K562 (cell line): ENCODE measurements around the gene LUC7L. TPM values are rescaled to one million over a fixed set of nuclear protein-coding genes. Genes with fewer than 3 reads are reported as not detected.

Experiments
- BCL6 ChIP-seq: fragments of 250-450 bp; sonication (Bioruptor Pico); IDR thresholded peaks from 2 replicates; pipeline ENCODE4 v1.4.0; 2020
- CBX1 ChIP-seq: sonication (generic); IDR thresholded peaks from 2 replicates; pipeline ENCODE4 v1.6.1; 2016; ENCODE audit warnings: antibody characterized with exemption, low read depth, mild to moderate bottlenecking
- CSDE1 ChIP-seq, 2 experiments: fragments of 450-650 bp; IDR thresholded peaks; 2 replicates each; pipeline ENCODE4 v1.6.1; 2016; ENCODE audit warnings: mild to moderate bottlenecking in 1 of 2
- DEAF1 ChIP-seq: fragments of 450-650 bp; formaldehyde crosslinking; IDR thresholded peaks from 2 replicates; pipeline ENCODE4 v1.4.0; 2020; ENCODE audit warnings: mild to moderate bottlenecking, moderate library complexity
- DLX4 ChIP-seq: fragments of 250-450 bp; sonication (Bioruptor Pico); IDR thresholded peaks from 2 replicates; pipeline ENCODE4 v1.6.1; 2021; ENCODE audit warnings: mild to moderate bottlenecking
- E4F1 ChIP-seq: fragments of 250-450 bp; sonication (Bioruptor Pico); IDR thresholded peaks from 2 replicates; pipeline ENCODE4 v1.5.0; 2021; ENCODE audit warnings: mild to moderate bottlenecking, borderline replicate concordance
- ELF4 ChIP-seq: fragments of 450-650 bp; formaldehyde crosslinking; IDR thresholded peaks from 2 replicates; pipeline ENCODE4 v1.4.0; 2022; ENCODE audit warnings: missing genetic modification characterization
- EP300 ChIP-seq: IDR thresholded peaks from 2 replicates; pipeline ENCODE4 v1.6.1; 2012; ENCODE audit warnings: low read length, improper control_type of control experiment
- ESRRA ChIP-seq: fragments of 450-650 bp; IDR thresholded peaks from 2 replicates; pipeline ENCODE4 v1.6.1; 2014; ENCODE audit warnings: low read depth, mild to moderate bottlenecking, moderate library complexity, borderline replicate concordance
- ETS1 ChIP-seq: conservative IDR thresholded peaks from 2 replicates; pipeline ENCODE4 v1.6.1; 2011; ENCODE audit warnings: low read depth, mild to moderate bottlenecking, low read length; ENCODE audit not compliant: control insufficient read depth
- FOXJ2 ChIP-seq: fragments of 200-800 bp; sonication (Bioruptor generic); IDR thresholded peaks from 2 replicates; pipeline ENCODE4 v1.6.1; 2016; ENCODE audit warnings: missing genetic modification characterization, missing compliant biosample characterization
- HCFC1 ChIP-seq: IDR thresholded peaks from 2 replicates; pipeline ENCODE4 v1.6.1; 2012; ENCODE audit warnings: low read depth, low read length, improper control_type of control experiment
- NR2C1 ChIP-seq, 2 experiments: fragments of 450-650 bp; IDR thresholded peaks; 2 replicates each; pipeline ENCODE4 v1.6.1; 2017; ENCODE audit warnings: mild to moderate bottlenecking in 2 of 2, antibody characterized with exemption in 1 of 2, inconsistent platforms in 1 of 2, missing compliant biosample characterization in 1 of 2, missing genetic modification characterization in 1 of 2
- NR2C2 ChIP-seq, 2 experiments: fragments of 200-800 bp in 1 of 2; sonication (Bioruptor generic) in 1 of 2; sonication (generic) in 1 of 2; formaldehyde crosslinking in 1 of 2; IDR thresholded peaks; 2 replicates each; pipeline versions ENCODE4 v1.6.1 to v1.8.0; 2016 to 2022; ENCODE audit warnings: mild to moderate bottlenecking in 1 of 2, missing compliant biosample characterization in 1 of 2, missing genetic modification characterization in 1 of 2, missing genetic modification reagents in 1 of 2
- NR3C1 ChIP-seq: sonication (generic); formaldehyde crosslinking; IDR thresholded peaks from 2 replicates; pipeline ENCODE4 v1.8.1; 2022; ENCODE audit warnings: missing genetic modification reagents
- PHB2 ChIP-seq: fragments of 450-650 bp; IDR thresholded peaks from 2 replicates; pipeline ENCODE4 v1.6.1; 2017; ENCODE audit warnings: low read depth
- PHF8 ChIP-seq: fragments of 200-600 bp; sonication (generic); IDR thresholded peaks from 2 replicates; pipeline ENCODE4 v1.6.1; 2012; ENCODE audit warnings: mixed run types, mild to moderate bottlenecking, inconsistent platforms, low read length, moderate library complexity, borderline replicate concordance
- POLR2G ChIP-seq: fragments of 200-400 bp; formaldehyde crosslinking; IDR thresholded peaks from 2 replicates; pipeline ENCODE4 v1.6.1; 2017; ENCODE audit warnings: low read depth, mild to moderate bottlenecking, antibody characterized with exemption, low read length, moderate library complexity
- PYGO2 ChIP-seq: fragments of 450-650 bp; IDR thresholded peaks from 2 replicates; pipeline ENCODE4 v1.6.1; 2016; ENCODE audit warnings: mild to moderate bottlenecking, missing genetic modification characterization, moderate library complexity, missing compliant biosample characterization
- SP1 ChIP-seq: sonication (generic); formaldehyde crosslinking; IDR thresholded peaks from 2 replicates; pipeline ENCODE4 v1.8.1; 2022; ENCODE audit warnings: mild to moderate bottlenecking, missing genetic modification reagents
- XRCC4 ChIP-seq: IDR thresholded peaks from one replicate; pipeline ENCODE4 v1.6.1; 2011; ENCODE audit not compliant: insufficient read depth, insufficient read length; ENCODE audit errors: extremely low read depth
- ZC3H8 ChIP-seq: fragments of 450-650 bp; IDR thresholded peaks from 2 replicates; pipeline ENCODE4 v1.6.1; 2017
- ZNF764 ChIP-seq: fragments of 250-450 bp; sonication (Bioruptor Pico); IDR thresholded peaks from 2 replicates; pipeline ENCODE4 v1.4.0; 2020; ENCODE audit warnings: low read depth, mild to moderate bottlenecking, moderate library complexity
- polyA plus RNA-seq, 8 experiments: library from polyadenylated mRNA; depleted of rRNA in 4 of 8; stranded (reverse) in 5 of 8; unstranded in 3 of 8; fragments of >200 nt; fragmentation: Nextera tagmentation in 2 of 8; fragmentation: Illumina TruSeq in 1 of 8; extraction: Ambion mirVana in 2 of 8; extraction: Trizol in 1 of 8; gene quantifications; 2 replicates each; pipeline versions ENCODE4 v1.2.1 to v1.2.3, GENCODE V29; 2011 to 2014; ENCODE audit warnings: inconsistent platforms in 1 of 8, missing spikeins in 1 of 8
- total RNA-seq, 7 experiments: library from RNA; depleted of rRNA in 6 of 7; stranded (reverse); fragments of >200 nt in 6 of 7; fragmentation: Illumina TruSeq in 2 of 7; extraction: Trizol in 2 of 7; gene quantifications; 2 replicates each; pipeline versions ENCODE4 v1.2.1 to v1.2.3, GENCODE V29; 2011 to 2021; ENCODE audit warnings: low replicate concordance in 1 of 7

LUC7L gene
- total and polyA plus RNA-seq, 9 of the 15 experiments (the other 6 are each of a cell fraction or from before 2014, with no cell fraction given): 1.7 to 93.3 (median 59.5) TPM

- TF ChIP-seq E4F1 (CRISPR knock-in tag) (no peak), NR2C1 (IDR thresholded peaks at IDR 0.05) (no peak; the same call in 1 of the 2 replicates), NR2C1 (tag; IDR thresholded peaks at IDR 0.05) (no peak), FOXJ2 (tag) (peak; percentile 71; the same call in 1 of the 2 replicates), ESRRA (peak; percentile 51), HCFC1 (no peak), PHF8 (peak; percentile 79; the same call in 1 of the 2 replicates), NR2C2 (CRISPR knock-in tag; IDR thresholded peaks at IDR 0.05) (no peak), NR2C2 (tag; IDR thresholded peaks at IDR 0.05) (peak; percentile 81), DLX4 (CRISPR knock-in tag) (no peak), CSDE1 (IDR thresholded peaks at IDR 0.05) (peak in 1 of 2 experiments; percentile 60; a peak in 1 of 4 replicates), CBX1 (peak; percentile 68; the same call in 1 of the 2 replicates), SP1 (no peak), PYGO2 (tag) (no peak), PHB2 (no peak), BCL6 (no peak), ETS1 (peak; percentile 59), POLR2G (peak; percentile 92), NR3C1 (no peak; the same call in 1 of the 2 replicates), ZNF764 (CRISPR knock-in tag) (no peak), XRCC4 (no peak), DEAF1 (no peak), ZC3H8 (no peak), EP300 (no peak), ELF4 (CRISPR knock-in tag) (peak; percentile 85)
Observed at GRCh38 chr16:234468-235305, 5.4 kb upstream of the LUC7L start, which contains the start of gene FAM234A (continued).
